HG03521 (cell line): Measurements from ENCODE around the gene TBCD.

ENCODE experiments used
- ATAC-seq: cut with Tn5 transposase; IDR thresholded peaks from one replicate; pipeline ENCODE4 v1.9.1; 2021; ENCODE audit warnings: mild to moderate bottlenecking, moderate library complexity; ENCODE audit not compliant: unreplicated experiment

TBCD gene

DNA sequence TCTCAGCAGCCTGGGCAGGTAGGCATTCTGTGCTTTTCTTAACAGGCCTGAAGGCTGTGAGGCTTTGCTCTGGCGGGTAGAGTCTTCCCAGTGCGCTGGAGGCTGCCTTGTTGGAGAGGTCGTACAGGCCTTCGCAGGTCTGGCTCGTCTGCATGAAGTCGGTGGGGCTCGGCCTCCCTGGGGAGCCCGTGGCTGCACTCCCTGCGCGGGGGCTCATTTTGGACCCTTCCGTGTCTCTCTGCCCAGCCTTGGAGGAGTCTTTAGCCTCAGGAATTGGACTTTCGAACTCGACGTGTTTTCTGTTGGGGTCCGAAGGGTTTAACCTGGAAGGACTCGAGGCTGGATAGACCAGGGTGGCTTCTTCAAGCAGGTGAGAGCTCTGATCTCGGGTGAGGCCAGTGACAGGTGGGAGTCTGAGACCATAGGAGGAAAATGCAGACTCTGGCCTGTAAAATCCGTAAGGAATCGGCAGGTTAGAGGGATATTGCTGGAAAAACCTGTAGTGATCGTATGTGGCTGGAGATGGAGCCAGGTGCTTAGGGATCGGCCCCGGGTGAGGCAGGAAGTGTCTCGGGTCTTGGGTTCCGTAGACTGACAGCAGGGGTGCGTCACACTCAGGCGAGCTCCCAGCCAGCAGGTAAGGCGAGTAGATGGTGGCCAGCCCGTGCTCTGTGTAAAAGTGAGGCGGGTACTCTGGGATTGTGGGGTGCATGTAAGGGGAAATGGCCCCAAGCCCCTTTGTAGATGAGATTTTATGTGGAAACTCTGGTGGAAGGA lies 79.4 kb downstream of the TBCD start:
- no peak for ATAC-seq

- no peak for ATAC-seq
Measured at GRCh38 chr17:82831818-82832200, 79.9 kb downstream of the TBCD start.

GRCh38 chr17:82832411-82832810 lies 80.5 kb downstream of the TBCD start:
- no peak for ATAC-seq

- ATAC-seq = no peak
Measured at GRCh38 chr17:82832881-82833475, 81.1 kb downstream of the TBCD start.

DNA sequence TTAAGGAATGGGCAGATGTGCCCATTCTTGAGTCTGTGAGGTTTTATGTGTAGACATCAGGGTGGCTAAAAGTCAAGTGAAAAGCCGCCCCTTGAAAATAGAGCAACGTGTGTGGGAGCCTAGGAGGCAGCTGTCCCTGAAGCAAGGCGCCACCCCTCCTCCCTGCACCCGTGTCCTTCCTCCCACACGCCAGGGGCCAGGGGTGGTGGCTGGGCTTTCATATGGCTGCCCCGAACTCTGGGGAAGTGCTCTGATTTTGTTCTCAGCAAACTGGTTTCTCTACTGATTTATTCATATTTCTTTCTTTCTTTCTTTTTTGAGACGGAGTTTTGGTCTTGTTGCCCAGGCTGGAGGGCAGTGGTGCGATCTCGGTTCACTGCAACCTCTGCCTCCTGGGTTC lies 83.3 kb downstream of the TBCD start:
- ATAC-seq = no peak

DNA sequence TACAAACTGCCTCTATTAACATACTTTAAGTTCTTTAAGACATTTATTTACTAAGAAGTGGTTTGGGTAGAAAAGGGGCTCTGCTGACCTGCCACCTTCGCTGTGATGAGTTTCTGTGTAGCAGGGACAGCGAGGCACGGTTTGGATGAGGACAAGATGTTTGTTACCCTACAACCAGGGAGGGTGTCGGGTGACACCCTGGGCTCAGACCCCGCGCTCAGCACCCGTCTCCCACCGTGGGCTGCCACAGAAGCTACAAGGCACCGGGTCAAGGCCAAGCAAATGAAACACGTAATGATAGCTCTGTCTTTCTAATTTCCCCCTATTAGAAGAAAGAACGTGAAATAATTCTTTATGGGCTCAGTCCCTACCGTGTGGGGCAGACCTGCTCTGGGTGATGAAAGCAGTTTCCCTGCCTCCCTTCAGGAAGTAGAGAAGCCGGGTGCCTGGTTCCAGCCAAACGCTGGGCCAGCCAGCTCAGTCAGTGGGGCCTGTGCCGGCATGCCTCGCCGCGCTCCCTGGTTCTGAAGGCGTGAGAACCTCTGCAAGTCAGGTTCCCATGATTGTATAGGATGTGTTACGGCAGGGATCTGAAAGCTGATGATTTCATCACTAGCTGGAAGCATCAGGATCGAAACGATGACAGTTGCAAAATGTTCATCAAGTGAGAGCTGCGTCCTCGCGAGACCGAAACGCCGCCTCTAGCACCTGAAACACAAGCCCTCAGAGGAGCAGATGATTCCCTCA lies 84.1 kb downstream of the TBCD start:
- no peak for ATAC-seq

DNA sequence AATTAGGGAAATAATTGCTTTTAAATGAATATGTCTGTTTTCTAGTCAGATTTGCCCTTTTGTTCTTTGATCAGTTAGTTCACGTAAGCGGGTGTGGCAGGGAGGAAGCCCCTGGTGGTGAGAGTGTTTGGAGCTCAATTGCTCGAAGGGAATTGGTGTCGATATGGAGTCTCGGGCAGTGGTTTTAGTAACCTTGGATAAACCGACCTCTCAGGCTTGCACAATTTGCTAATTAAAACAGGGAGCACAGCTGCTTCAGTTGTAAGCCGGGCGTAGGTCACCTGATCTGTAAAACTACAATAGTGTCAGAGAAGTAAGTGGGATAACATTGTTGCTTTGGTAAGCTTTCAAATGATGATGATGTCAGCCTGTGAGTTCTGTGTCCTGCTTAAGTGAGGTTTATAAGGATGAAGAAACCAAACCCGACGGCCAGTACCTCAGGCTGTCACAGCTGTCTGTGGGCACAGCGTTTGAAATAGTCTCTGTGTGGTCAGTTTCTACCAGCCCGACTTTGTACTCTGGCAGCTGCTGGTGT lies 85.0 kb downstream of the TBCD start:
- no peak for ATAC-seq

DNA sequence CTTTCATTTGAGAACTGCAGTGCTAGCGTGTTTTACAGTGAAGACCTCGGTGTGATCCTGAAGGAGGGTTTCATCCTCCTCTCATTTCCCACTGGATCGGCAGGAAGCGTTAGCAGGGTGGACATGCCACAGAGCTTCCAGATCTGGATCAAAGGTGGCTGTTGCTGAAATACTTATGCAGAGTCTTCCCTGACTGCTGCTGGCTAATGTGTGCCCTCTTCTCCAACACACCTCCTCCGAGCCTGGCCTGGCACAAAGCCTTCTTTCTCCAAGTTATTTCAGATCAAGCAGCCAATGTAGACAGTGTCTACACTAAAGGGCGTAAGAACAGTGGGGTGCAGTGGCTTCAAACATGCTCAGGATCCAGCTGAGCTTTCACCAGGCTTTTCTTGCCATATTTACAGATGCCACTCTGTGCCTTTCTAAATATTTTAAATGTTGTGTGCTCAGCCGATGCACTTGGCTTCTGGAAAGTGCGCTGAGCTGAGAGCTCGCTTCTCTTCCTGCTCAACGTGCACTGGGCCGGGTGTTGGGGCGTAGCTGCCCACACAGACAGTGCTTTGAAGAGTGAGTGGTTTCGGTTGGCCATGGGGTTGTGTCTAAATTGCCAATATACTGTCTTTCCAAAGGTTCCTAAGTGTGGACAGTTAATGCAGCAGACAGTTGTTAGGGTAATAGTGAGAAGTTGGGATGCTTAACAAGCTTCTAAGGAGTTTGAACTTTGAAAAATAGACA lies 85.9 kb downstream of the TBCD start:
- ATAC-seq = no peak

DNA sequence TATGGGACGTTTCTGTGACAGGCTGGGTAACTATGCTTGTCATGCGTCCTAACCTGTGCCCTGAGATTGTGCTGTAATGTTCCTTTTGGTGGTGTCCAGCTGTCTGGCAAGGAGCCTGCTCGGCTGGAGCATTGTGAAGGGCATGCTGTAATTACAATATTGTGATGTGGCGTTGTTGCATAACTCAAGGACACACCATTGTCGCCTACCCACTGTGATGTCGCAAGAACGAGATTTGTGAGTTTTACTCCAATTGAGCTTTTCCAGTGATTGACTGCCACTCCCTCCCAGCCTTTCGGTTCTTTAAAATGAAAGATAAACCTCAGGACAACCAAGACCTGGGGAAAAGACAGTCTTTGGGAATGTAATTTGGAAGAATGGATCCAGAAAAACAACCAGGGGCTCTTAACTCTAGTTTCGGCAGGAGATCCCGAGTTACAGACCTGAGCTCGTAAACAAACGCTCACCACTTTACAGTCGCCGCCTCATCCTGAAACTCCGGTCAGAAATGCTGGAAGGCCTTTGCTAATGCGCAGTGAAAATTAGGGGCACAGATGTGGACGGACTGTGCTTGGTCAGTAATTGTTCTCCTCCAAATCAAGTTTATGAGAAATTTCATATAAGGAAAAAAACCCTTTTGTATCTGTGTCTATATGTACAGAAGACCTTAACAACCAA lies 86.7 kb downstream of the TBCD start:
- no peak for ATAC-seq

- no peak for ATAC-seq
Measured at GRCh38 chr17:82839617-82840292, 87.9 kb downstream of the TBCD start, which contains the start of gene ZNF750. ZNF750 (minus strand) TSS chr17:82840022; CDS start chr17:82832454, 7,568 bp downstream.

DNA sequence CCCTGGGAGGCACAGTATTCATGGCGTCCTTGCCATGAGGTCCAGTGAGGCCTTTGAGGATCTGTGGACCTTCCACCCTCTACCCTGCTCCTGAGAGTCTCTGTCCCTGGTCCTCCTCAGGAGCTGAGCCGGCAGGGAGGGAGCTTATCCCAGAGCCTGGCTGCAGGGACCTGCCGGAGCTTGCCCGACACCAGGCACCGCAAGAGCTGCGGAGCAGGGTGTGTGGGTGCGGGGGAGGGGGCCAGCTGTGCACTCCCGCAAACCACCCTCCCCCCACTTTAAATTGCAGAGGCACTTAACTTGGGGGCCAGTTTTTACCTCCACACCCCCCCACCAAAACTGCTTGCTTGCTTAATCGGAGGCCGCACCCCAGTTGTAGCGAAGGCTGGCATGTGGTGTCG lies 88.6 kb downstream of the TBCD start:
- ATAC-seq = no peak

DNA sequence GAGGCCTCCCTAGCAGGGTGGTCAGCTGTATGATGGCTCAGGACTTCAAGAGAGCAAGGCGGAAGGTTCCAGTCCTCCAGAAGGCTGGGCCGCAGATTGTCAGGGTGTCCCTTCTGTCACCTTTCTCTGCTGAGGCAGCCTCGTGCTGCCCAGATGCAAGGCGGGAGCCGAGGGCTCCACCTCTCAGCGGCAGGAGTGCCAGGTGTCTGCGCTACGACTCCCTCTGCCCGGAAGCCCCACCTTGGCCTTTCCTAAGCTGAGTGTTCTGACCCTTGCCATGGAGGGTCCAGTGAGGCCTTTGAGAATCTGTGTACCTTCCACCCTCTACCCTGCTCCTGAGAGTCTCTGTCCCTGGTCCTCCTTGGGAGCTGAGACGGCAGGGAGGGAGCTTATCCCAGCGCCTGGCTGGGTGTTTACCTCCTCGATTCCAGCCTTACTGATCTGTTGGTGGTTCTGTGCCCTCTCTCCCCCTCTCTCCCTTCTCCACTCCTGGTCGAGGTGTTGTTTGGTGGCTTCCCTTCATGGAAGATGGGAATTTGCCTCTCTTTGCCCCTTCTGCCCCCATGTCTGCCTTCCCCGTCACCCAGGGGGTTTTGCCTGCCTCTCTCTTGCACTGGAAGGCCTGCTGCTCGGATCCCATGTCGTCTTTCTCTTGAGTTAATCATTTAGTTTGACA lies 90.2 kb downstream of the TBCD start:
- ATAC-seq = no peak

DNA sequence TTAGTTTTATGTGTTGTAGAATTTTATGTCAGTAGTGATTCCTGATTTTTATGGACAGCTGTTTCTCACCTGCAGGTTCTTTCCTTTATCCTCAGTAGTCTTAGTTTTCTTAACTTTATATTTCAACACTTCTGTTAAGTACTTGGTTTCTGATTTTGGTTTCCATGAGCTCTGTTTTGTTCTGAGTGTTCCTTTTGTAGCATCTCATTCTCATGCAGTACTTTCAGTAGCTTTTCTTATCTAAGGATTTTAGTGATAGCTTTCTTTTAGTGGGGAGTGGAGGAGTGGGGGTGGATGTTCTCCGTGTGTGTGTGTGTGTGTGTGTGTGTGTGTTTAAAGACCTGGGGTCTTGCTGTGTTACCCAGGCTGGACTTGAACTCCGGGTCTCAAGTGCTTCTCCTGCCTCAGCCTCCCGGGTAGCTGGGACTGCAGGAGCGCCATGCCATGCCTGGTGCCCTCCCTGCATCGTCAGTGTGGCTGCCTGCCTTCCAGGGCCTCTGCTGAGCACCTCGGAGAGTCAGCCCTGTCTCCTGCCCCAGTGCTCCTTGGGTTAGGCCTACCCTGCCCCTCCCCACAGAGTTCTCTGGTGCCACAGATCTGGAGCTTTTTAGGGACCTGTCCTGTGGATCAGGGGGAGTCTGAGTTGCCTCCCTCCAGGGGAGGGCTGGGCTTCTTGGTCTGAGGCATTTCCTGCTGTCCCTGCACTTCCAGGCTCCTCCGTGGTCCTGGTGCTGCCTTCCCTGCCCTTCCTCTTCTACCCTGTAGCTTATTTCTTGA lies 92.2 kb downstream of the TBCD start:
- no peak for ATAC-seq

DNA sequence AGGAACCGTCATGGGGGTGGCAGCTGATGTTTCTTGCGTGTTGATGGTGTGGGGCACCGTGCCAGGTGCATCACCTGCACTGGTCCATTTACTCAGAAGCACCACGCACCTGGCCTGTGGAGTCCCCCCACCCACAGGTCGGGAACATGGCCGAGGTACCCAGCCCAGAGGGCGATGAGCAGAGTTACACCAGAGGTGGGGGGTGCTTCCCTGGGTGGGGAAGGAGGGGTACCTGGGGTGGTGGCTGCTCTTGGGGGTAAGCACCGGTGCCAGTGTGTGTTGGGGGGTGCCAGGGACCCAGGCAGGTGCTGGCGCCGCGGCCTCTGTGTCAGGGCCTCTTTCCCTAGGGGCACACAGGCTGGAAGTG lies 92.9 kb downstream of the TBCD start:
- ATAC-seq = no peak

- ATAC-seq = no peak
Measured at GRCh38 chr17:82845163-82845807, 93.4 kb downstream of the TBCD start.

DNA sequence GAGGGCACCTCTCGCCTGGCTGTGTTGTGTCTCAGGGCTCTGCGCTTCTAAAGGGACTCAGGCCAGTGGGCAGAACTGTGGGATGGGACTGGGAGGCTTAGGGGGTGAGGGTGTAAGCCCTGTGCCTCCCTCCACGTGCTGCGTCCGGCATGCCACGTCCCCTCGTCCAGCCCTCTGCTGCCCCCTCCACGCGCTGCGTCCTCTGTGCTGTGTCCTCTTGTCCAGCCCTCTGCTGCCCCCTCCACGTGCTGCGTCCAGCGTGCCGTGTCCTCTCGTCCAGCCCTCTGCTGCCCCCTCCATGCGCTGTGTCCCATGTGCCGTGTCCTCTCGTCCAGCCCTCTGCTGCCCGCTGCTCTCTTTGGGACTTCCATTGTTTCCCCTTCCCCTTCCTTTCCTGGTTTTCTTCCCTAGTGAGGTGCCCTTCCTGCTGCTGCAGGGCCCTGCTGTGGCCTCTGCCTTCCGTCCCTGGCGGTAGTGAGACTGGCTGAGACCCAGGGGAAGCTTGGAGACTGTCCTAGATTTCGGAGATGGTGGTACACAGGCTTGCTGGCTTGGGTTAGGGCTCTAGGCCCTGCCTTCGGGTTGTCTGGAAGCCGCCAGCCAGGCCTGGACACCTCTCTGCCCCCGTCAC lies 94.3 kb downstream of the TBCD start:
- no peak for ATAC-seq

- no peak for ATAC-seq
Measured at GRCh38 chr17:82848022-82848592, 96.2 kb downstream of the TBCD start.
